WERI-Rb-1 (cell line): Measurements from ENCODE around the gene SLC34A3.

Experiments
- DNase-seq: peaks from one replicate; pipeline ENCODE4 v3.0.0-alpha.2; 2020
- H3K27ac ChIP-seq: fragments of 250-450 bp; sonication (Bioruptor Pico); 2 replicates; pipeline ENCODE4 v1.5.1; 2020; ENCODE audit warnings: mild to moderate bottlenecking, moderate library complexity
- H3K27me3 ChIP-seq: fragments of 250-450 bp; sonication (Bioruptor Pico); 2 replicates; pipeline ENCODE4 v1.5.1; 2021; ENCODE audit warnings: mild to moderate bottlenecking, low read depth, moderate library complexity; ENCODE audit not compliant: insufficient read depth, severe bottlenecking
- H3K36me3 ChIP-seq: fragments of 250-450 bp; sonication (Bioruptor Pico); 2 replicates; pipeline ENCODE4 v1.5.1; 2020; ENCODE audit warnings: mild to moderate bottlenecking, moderate library complexity
- H3K4me3 ChIP-seq: 2 replicates; pipeline ENCODE4 v1.5.1; 2011; ENCODE audit warnings: low read depth, mild to moderate bottlenecking, control low read depth, low read length
- H3K9me3 ChIP-seq: fragments of 250-450 bp; sonication (Bioruptor Pico); 2 replicates; pipeline ENCODE4 v1.5.1; 2021; ENCODE audit warnings: mild to moderate bottlenecking, moderate library complexity; ENCODE audit not compliant: severe bottlenecking
- TF ChIP-seq, protein P1 (sequence below): IDR thresholded peaks from 2 replicates; pipeline ENCODE4 v1.5.1; 2011; ENCODE audit warnings: low read depth, mild to moderate bottlenecking, control low read depth, inconsistent platforms, low read length

The SLC34A3 gene

DNA sequence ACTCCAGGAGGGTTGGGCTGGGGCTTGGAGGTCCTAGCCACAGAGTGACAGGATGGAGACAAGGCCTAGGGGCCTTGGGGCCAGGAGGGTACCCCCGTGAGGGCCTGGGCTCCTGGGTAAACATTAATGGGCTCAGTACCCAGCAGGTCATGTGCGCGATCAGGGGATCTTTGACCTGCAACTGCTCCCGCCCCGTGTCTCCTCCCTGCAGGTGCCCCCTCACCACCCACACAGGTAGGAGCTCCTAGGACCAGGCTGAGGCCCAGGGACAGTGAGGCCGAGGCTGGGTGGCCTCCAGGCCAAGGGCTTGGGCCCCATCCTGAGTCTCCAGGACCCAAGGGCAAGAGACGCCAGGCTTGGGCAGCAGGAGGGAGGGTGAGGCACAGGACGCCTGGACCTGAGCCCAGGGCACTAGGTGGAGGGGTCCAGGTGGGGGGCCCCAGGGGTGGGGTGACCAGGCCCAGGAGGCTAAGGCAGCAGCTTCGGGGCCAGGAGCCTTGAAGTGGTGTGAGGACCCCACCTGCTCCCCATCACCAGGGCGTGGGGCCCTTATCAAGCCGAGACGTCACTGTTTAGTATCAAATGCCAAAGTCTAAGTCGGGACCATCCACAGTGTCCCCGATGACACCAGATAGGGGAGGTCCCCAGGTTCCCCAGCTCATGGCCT, at the start of gene SLC34A3:
Gene SLC34A3 (plus strand): TSS at position 197 of the 667 bp plus-strand sequence. CDS start 802 bp downstream, outside the sequence.
- DNase-seq: no peak
- H3K27ac ChIP-seq: no peak within 1 kb of the TSS
- no peaks in the 10 kb centered on the region for H3K27me3 ChIP-seq
- no peaks in the 10 kb centered on the region for H3K9me3 ChIP-seq
- no peaks in the 10 kb centered on the region for H3K36me3 ChIP-seq
- TF ChIP-seq, protein P1, sequence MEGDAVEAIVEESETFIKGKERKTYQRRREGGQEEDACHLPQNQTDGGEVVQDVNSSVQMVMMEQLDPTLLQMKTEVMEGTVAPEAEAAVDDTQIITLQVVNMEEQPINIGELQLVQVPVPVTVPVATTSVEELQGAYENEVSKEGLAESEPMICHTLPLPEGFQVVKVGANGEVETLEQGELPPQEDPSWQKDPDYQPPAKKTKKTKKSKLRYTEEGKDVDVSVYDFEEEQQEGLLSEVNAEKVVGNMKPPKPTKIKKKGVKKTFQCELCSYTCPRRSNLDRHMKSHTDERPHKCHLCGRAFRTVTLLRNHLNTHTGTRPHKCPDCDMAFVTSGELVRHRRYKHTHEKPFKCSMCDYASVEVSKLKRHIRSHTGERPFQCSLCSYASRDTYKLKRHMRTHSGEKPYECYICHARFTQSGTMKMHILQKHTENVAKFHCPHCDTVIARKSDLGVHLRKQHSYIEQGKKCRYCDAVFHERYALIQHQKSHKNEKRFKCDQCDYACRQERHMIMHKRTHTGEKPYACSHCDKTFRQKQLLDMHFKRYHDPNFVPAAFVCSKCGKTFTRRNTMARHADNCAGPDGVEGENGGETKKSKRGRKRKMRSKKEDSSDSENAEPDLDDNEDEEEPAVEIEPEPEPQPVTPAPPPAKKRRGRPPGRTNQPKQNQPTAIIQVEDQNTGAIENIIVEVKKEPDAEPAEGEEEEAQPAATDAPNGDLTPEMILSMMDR: no peak
- H3K4me3 ChIP-seq: no peak within 1 kb of the TSS

DNA sequence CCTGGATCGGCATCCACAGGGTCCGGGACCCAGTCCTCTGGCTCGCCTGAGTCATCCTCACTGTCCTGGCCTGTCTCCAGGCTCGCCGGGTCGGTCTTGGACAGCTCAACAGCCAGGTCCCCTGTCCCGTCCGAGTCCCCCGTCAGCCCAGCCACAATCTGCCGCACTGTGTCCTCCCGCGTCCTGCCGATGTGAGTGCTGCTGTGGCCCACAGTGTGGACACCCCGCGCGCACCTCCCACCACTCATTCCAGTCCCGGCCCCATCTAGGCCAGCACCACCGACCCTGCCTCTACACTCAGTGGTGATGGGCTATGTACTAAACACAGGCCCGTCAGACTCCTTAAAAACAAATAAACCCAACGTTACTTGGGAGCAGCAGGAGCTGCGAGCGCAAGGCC, 49.0 kb upstream of the SLC34A3 start:
- Histone ChIP-seq H3K9me3 (no peaks in the 10 kb centered on the region), H3K4me3 (no peak overlapping the region), H3K27ac (no peak overlapping the region), H3K36me3 (no peaks in the 10 kb centered on the region), H3K27me3 (no peaks in the 10 kb centered on the region)
- no peak for DNase-seq
- TF ChIP-seq, protein P1: no peak

DNA sequence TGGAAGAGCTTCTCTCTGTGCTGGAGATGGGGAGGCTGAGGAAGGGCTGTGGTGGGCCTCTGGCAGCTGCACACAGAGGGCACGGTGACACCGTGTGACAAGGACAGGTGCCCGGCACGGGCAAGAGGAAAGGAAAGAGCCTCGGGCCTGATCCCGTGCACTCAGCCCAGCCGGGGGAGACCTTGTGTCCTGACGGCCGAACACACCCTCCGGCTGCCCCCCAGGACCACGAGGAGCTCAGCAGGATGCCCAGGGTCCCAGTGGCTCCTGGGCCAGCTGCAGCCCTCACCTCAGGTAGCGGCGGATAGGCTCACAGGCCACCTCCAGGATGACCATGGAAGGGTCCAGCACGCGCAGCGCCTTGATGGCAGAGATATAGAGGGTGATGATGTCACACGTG, 47.9 kb upstream of the SLC34A3 start:
- DNase-seq: no peak
- Histone ChIP-seq H3K27ac (no peak overlapping the region), H3K36me3 (no peaks in the 10 kb centered on the region), H3K4me3 (no peak overlapping the region), H3K27me3 (no peaks in the 10 kb centered on the region), H3K9me3 (no peaks in the 10 kb centered on the region)
- TF ChIP-seq, protein P1: no peak

DNA sequence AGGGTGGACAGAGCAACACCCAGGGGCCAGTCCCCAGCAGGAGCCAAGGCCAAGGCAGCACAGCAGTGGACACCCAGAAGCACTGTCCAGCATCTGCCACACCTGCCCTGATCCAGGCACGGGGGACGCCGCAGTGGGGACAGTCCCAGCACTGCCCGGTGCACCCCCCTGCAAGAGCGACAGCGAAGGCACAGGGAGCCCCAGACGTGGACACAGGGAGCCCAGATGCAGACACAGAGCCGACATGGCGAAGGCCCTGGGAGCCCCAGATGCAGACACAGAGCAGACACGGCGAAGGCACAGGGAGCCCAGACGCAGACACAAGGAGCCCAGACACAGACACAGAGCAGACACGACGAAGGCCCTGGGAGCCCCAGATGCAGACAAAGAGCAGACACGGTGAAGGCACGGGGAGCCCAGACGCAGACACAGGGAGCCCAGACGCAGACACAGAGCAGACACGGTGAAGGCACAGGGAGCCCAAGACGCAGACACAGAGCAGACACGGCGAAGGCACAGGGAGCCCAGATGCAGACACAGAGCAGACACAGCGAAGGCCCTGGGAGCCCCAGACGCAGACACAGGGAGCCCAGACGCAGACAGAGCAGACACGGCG, 46.6 kb upstream of the SLC34A3 start:
- no peak for DNase-seq
- H3K4me3 ChIP-seq: no peak overlapping the region
- H3K9me3 ChIP-seq: no peaks in the 10 kb centered on the region
- no peak overlapping the region for H3K27ac ChIP-seq
- H3K27me3 ChIP-seq: no peaks in the 10 kb centered on the region
- no peaks in the 10 kb centered on the region for H3K36me3 ChIP-seq
- TF ChIP-seq, protein P1: no peak

DNA sequence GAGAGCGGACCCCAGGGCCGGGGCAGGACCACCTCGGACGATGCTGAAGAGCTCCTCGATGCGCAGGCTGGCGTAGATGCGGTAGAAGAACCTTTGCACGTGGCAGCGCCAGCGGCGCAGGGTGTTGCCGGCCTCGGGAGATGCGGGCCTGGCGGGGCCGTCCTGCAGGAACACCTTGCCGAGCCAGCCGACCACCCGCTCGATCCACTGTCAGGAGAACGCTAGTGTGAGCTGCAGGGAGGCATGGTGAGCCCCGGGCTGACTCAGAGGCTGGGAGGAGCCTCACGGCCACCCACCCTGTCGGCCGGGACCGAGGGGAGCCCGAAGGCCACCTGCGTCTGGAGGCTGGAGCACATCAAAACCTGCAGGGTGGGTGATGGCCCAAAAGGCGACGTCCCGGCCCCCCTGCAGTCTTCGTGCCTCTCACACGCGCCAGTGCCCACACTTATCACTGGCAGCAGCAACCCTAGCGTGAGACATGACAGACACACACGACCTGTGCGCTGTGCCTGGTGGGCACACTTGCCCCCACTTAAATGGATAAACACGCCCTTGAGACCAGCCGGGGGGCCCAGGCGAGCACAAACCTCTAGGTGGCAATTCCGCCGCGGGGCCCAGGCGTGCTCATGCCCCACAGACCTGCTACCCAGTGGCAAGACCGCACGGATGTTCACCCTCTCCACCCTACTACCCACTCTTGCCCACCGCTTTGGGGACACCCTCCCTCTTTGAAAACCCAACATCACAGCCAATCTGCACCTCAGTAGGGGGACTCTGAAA, 45.6 kb upstream of the SLC34A3 start:
- Histone ChIP-seq H3K36me3 (peaks cover 3% of the 10 kb centered on the region; the same call in 1 of the 2 replicates), H3K9me3 (no peaks in the 10 kb centered on the region), H3K27ac (no peak overlapping the region), H3K27me3 (no peaks in the 10 kb centered on the region), H3K4me3 (no peak overlapping the region)
- TF ChIP-seq, protein P1: no peak
- no peak for DNase-seq
